SK-N-SH treated with all-trans-retinoic acid at 6 μM for 48 hours (cell line): ENCODE data around the gene VSIR.

Experiments
- ATAC-seq: fragments of 200-7000 bp; cut with Tn5 transposase; 3 replicates; pipeline ENCODE4 v1.9.1; 2020; ENCODE audit warnings: mild to moderate bottlenecking, moderate library complexity
- ARNTL ChIP-seq: fragments of 450-650 bp; formaldehyde crosslinking; IDR thresholded peaks from 2 replicates; pipeline ENCODE4 v1.5.0; 2020; ENCODE audit warnings: low read depth, mild to moderate bottlenecking, moderate library complexity, borderline replicate concordance
- BACH2 ChIP-seq: fragments of 250-450 bp; sonication (Bioruptor Pico); IDR thresholded peaks from 2 replicates; pipeline ENCODE4 v1.9.0; 2021; ENCODE audit warnings: mild to moderate bottlenecking, borderline replicate concordance
- ESRRG ChIP-seq: fragments of 250-450 bp; sonication (Bioruptor Pico); IDR thresholded peaks from 2 replicates; pipeline ENCODE4 v1.6.1; 2021; ENCODE audit warnings: mild to moderate bottlenecking
- GLIS3 ChIP-seq: fragments of 250-450 bp; sonication (Bioruptor Pico); IDR thresholded peaks from 2 replicates; pipeline ENCODE4 v1.5.0; 2020; ENCODE audit warnings: mild to moderate bottlenecking, moderate library complexity
- ISL1 ChIP-seq: fragments of 250-450 bp; sonication (Bioruptor Pico); IDR thresholded peaks from 2 replicates; pipeline ENCODE4 v2.1.2; 2022; ENCODE audit warnings: mild to moderate bottlenecking, moderate library complexity
- OSR1 ChIP-seq: fragments of 250-450 bp; sonication (Bioruptor Pico); IDR thresholded peaks from 2 replicates; pipeline ENCODE4 v1.8.0; 2022; ENCODE audit warnings: moderate library complexity, mild to moderate bottlenecking, inconsistent platforms
- POU6F1 ChIP-seq: fragments of 250-450 bp; sonication (Bioruptor Pico); IDR thresholded peaks from 2 replicates; pipeline ENCODE4 v1.8.0; 2021; ENCODE audit warnings: low read depth, mild to moderate bottlenecking, moderate library complexity, borderline replicate concordance
- RARB ChIP-seq: fragments of 250-450 bp; sonication (Bioruptor Pico); IDR thresholded peaks from 2 replicates; pipeline ENCODE4 v1.8.0; 2021; ENCODE audit warnings: mild to moderate bottlenecking, moderate library complexity
- SNAI2 ChIP-seq: fragments of 250-450 bp; sonication (Bioruptor Pico); IDR thresholded peaks from 2 replicates; pipeline ENCODE4 v1.5.0; 2020; ENCODE audit warnings: mild to moderate bottlenecking, moderate library complexity
- TCF4 ChIP-seq: fragments of 250-450 bp; sonication (Bioruptor Pico); IDR thresholded peaks from 2 replicates; pipeline ENCODE4 v1.8.0; 2021; ENCODE audit warnings: mild to moderate bottlenecking, moderate library complexity, borderline replicate concordance
- TOX ChIP-seq: fragments of 250-450 bp; sonication (Bioruptor Pico); IDR thresholded peaks from 2 replicates; pipeline ENCODE4 v1.8.0; 2021; ENCODE audit warnings: mild to moderate bottlenecking, moderate library complexity, borderline replicate concordance
- TSHZ2 ChIP-seq: fragments of 250-450 bp; sonication (Bioruptor Pico); IDR thresholded peaks from 2 replicates; pipeline ENCODE4 v1.5.0; 2020; ENCODE audit warnings: mild to moderate bottlenecking, moderate library complexity
- ZFP3 ChIP-seq: fragments of 250-450 bp; sonication (Bioruptor Pico); IDR thresholded peaks from 2 replicates; pipeline ENCODE4 v1.5.0; 2020; ENCODE audit warnings: mild to moderate bottlenecking, moderate library complexity
- ZFP30 ChIP-seq: fragments of 450-650 bp; formaldehyde crosslinking; IDR thresholded peaks from 2 replicates; pipeline ENCODE4 v1.5.0; 2022; ENCODE audit warnings: mild to moderate bottlenecking, moderate library complexity
- ZNF565 ChIP-seq: fragments of 450-650 bp; formaldehyde crosslinking; conservative IDR thresholded peaks from 2 replicates; pipeline ENCODE4 v1.5.0; 2020; ENCODE audit warnings: low read depth, mild to moderate bottlenecking, moderate library complexity
- ZNF70 ChIP-seq: fragments of 450-650 bp; formaldehyde crosslinking; IDR thresholded peaks from 2 replicates; pipeline ENCODE4 v1.5.0; 2020; ENCODE audit warnings: mild to moderate bottlenecking, moderate library complexity
- ZNF8 ChIP-seq: fragments of 450-650 bp; formaldehyde crosslinking; IDR thresholded peaks from 2 replicates; pipeline ENCODE4 v1.5.0; 2020; ENCODE audit warnings: mild to moderate bottlenecking, moderate library complexity
- TF ChIP-seq, protein P1 (sequence below): fragments of 250-450 bp; sonication (Bioruptor Pico); IDR thresholded peaks from 2 replicates; pipeline ENCODE4 v1.5.1; 2021; ENCODE audit warnings: mild to moderate bottlenecking, moderate library complexity
- TF ChIP-seq, protein P2 (sequence below): fragments of 250-450 bp; sonication (Bioruptor Pico); IDR thresholded peaks from 2 replicates; pipeline ENCODE4 v1.8.0; 2020; ENCODE audit warnings: mild to moderate bottlenecking, moderate library complexity, borderline replicate concordance

Gene VSIR

DNA sequence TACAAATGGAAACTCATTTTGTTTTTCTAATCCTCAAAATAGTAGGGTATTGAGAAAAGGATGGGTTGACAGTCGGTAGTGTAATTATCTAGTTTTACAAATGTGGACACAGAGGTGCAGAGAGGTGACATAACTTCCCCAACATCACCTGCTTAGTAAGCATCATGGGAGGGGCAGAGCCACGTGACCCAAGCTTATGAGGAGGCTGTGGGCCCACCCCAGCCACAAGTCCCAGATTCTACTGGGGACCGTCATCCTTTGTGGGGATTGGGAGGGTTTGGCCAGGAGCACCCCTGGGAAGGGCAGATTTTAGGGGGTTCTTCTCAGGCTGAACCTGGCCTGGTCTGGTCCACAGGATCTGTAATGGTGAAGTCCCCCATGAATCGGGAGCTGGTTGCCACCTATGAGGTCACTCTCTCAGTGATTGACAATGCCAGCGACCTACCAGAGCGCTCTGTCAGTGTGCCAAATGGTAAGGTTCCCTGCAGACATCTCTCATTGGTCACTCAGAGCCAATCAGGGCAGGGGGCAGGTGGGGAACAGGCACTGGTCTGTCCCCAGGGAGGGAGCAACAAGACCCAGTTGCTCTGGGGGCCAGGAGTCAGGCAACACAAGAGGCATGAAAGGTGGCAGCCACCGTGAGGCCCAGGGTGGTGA is 23.6 kb upstream of the VSIR start (continued):
- TF ChIP-seq TSHZ2 (CRISPR knock-in tag) (no peak), ESRRG (CRISPR knock-in tag) (no peak), TCF4 (CRISPR knock-in tag) (no peak), BACH2 (CRISPR knock-in tag) (no peak), RARB (CRISPR knock-in tag) (no peak), ZNF8 (CRISPR knock-in tag) (no peak), ZFP30 (CRISPR knock-in tag) (no peak)
- TF ChIP-seq, all 23 proteins: peak for 0

- TF ChIP-seq SNAI2 (CRISPR knock-in tag), result 0 out of 2 replicates have a peak, but pooled peaks have one; percentile 44
- TF ChIP-seq TOX (CRISPR knock-in tag), result no peak
- TF ChIP-seq, protein P1, sequence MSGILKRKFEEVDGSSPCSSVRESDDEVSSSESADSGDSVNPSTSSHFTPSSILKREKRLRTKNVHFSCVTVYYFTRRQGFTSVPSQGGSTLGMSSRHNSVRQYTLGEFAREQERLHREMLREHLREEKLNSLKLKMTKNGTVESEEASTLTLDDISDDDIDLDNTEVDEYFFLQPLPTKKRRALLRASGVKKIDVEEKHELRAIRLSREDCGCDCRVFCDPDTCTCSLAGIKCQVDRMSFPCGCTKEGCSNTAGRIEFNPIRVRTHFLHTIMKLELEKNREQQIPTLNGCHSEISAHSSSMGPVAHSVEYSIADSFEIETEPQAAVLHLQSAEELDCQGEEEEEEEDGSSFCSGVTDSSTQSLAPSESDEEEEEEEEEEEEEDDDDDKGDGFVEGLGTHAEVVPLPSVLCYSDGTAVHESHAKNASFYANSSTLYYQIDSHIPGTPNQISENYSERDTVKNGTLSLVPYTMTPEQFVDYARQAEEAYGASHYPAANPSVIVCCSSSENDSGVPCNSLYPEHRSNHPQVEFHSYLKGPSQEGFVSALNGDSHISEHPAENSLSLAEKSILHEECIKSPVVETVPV, result no peak
- no peak for TF ChIP-seq GLIS3 (CRISPR knock-in tag)
- TF ChIP-seq ZFP3 (CRISPR knock-in tag), result 0 out of 2 replicates have a peak, but pooled peaks have one; percentile 56
- ATAC-seq, result peak; percentile 54; the same call in 1 of the 3 replicates
Observed at GRCh38 chr10:71795248-71795647, 21.9 kb upstream of the VSIR start.

DNA sequence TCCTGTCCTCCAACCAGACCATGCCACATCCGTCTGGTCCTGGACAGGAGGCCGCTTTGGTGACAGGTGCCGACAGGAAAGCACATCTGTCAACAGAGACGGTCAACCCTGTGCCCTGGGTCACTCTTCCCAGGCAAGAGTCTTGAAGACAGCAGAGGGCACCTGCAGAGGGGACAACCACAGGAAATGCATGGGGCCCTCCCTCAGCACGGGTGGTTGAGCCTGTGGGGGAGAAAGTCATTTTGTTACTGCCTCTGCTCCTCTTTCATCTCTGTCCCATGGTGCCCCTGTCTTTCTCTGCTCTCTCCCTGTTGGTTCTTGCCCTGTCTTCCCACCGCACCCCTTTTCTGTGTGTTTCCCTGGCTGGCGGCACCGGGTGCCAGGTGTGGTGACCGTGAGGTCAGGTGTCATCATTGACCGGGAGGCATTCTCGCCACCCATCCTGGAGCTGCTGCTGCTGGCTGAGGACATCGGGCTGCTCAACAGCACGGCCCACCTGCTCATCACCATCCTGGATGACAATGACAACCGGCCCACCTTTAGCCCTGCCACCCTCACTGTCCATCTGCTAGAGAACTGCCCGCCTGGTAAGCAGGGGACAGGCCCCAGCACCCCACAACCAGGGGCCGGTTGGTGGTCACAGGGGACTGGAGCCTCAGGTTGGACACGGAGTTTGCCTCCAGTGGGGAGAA is 17.6 kb upstream of the VSIR start:
- ATAC-seq, result no peak
- TF ChIP-seq TSHZ2 (CRISPR knock-in tag) (no peak), ZNF565 (CRISPR knock-in tag) (no peak), RARB (CRISPR knock-in tag) (no peak), TOX (CRISPR knock-in tag) (no peak), ZFP3 (CRISPR knock-in tag) (no peak), BACH2 (CRISPR knock-in tag) (no peak), ISL1 (CRISPR knock-in tag) (no peak), ARNTL (CRISPR knock-in tag) (no peak)

DNA sequence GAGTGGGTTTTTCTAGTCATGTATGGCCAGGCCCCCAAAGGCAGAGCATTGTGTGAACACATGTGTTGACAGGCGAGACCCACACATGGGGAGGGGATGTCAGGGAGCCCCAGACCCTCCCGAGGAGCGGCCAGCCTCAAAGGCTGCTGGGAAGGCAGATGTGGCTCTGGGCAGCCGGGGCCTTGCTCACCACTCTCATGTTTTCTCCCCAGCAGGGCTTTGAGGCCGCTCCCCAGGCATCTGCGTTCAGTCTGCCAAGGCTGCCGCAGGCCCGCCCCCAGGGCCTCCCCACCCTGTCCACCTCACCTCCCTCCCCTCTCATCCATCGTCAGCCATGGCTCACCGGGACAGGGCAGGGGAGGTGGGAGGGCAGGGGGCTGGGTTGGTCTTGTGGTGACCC is 16.6 kb upstream of the VSIR start:
- TF ChIP-seq OSR1 (CRISPR knock-in tag), result no peak
- TF ChIP-seq ZNF70 (CRISPR knock-in tag), result no peak
- TF ChIP-seq, protein P2, sequence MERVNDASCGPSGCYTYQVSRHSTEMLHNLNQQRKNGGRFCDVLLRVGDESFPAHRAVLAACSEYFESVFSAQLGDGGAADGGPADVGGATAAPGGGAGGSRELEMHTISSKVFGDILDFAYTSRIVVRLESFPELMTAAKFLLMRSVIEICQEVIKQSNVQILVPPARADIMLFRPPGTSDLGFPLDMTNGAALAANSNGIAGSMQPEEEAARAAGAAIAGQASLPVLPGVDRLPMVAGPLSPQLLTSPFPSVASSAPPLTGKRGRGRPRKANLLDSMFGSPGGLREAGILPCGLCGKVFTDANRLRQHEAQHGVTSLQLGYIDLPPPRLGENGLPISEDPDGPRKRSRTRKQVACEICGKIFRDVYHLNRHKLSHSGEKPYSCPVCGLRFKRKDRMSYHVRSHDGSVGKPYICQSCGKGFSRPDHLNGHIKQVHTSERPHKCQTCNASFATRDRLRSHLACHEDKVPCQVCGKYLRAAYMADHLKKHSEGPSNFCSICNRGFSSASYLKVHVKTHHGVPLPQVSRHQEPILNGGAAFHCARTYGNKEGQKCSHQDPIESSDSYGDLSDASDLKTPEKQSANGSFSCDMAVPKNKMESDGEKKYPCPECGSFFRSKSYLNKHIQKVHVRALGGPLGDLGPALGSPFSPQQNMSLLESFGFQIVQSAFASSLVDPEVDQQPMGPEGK (CRISPR knock-in tag), result no peak
- no peak for TF ChIP-seq ZFP3 (CRISPR knock-in tag)
- no peak for TF ChIP-seq POU6F1 (CRISPR knock-in tag)
- TF ChIP-seq TCF4 (CRISPR knock-in tag), result no peak
- ATAC-seq, result no peak
